Right lobe of liver (tissue), 4 donors: ENCODE data around the gene MAGI1.

ENCODE experiments used
- POLR2A ChIP-seq: fragments of 450-650 bp; IDR thresholded peaks from one replicate; pipeline ENCODE4 v1.6.1; 2017; ENCODE audit warnings: antibody characterized with exemption, mild to moderate bottlenecking
- TF ChIP-seq, protein P1 (sequence below), 4 donors: fragments of 200-600 bp in 3 of 4; fragments of 450-650 bp in 1 of 4; IDR thresholded peaks; one replicate each; pipeline versions ENCODE4 v1.5.1 to v1.8.0; 2016 to 2022; ENCODE audit warnings: antibody characterized with exemption in 4 of 4, mild to moderate bottlenecking in 2 of 4
- donor health status: DM: no; HTN: no; CAD: no.
- donor health status: DM: no; HTN: no; CAD: no.
- donor health status: DM: no; HTN: yes; CAD: no.

DNA sequence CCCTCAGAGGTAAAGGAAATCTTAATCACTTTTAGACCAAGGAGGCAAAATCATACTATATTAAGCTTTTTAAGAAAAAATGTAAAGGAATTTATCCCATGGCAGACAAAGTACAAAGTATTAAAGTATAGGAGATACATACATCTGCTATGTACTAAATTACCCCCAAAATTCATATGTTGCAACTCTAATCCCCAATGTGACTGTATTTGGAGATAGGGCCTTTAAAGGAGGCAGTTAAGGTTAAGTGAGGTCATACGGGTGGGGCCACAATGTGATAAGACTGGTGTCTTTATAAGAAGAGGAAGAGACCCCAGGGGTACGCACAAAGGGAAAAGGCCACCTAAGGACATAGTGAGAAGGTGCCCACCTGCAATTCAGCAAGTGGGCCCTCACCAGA is 693.9 kb downstream of the MAGI1 start:
- TF ChIP-seq POLR2A, result no peak
- TF ChIP-seq, protein P1, sequence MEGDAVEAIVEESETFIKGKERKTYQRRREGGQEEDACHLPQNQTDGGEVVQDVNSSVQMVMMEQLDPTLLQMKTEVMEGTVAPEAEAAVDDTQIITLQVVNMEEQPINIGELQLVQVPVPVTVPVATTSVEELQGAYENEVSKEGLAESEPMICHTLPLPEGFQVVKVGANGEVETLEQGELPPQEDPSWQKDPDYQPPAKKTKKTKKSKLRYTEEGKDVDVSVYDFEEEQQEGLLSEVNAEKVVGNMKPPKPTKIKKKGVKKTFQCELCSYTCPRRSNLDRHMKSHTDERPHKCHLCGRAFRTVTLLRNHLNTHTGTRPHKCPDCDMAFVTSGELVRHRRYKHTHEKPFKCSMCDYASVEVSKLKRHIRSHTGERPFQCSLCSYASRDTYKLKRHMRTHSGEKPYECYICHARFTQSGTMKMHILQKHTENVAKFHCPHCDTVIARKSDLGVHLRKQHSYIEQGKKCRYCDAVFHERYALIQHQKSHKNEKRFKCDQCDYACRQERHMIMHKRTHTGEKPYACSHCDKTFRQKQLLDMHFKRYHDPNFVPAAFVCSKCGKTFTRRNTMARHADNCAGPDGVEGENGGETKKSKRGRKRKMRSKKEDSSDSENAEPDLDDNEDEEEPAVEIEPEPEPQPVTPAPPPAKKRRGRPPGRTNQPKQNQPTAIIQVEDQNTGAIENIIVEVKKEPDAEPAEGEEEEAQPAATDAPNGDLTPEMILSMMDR (IDR thresholded peaks at IDR 0.05), result no peak
